ENCODE data around the gene CCDC171. TPM values are rescaled to one million over a fixed set of nuclear protein-coding genes. Genes with fewer than 3 reads are reported as not detected.

CCDC171 gene
- total RNA-seq, 1 experiment from 2014 or later = 2.6 TPM

DNA sequence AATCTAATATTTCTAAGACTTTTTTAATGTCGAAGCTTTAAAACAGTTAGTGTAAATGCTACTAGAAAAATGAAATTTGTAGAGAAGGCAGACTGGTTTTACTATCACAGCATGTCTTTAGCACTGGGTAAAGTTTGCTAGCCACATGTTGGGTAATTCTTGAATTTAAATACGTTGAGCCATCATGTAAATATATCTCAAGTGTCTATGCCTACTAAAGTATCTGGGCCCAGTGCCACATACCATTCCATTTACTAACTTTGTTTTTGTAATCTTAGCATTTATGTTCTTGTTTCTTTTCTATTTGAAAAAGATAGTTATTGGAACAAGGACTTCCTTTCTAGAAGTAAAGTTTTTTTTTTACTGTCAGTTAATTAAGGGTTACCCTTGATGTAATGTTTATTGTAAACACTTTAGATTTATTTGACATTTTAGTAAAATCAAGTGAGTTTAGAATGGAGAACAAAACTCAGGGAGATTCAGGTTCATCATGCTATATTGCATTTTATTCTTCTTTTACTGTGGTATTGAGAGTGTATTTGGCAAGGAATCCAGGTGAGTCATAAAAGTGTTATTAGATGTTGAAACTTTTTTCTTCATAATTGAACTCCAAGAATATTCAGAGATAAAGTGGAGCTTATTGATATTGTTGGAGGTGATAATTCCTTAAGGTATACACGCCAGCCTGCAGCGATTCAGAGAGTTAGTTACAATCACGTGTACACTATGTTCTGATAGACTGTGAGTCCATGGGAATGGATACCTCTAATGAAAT lies 182.4 kb downstream of the CCDC171 start:
- TF ChIP-seq SIN3A (IDR thresholded peaks at IDR 0.05; ENCODE audit: low read depth) (no peak), RAD21 (IDR thresholded peaks at IDR 0.05; ENCODE audit: low read depth) (no peak), YY1 (IDR thresholded peaks at IDR 0.05; ENCODE audit: extremely low read depth, insufficient replicate concordance, low read depth, low read length) (no peak), EZH2 (IDR thresholded peaks at IDR 0.05) (no peak), POLR2A (IDR thresholded peaks at IDR 0.05; ENCODE audit: borderline replicate concordance, extremely low read depth, insufficient read depth, insufficient read length) (no peak), POLR2AphosphoS5 (IDR thresholded peaks at IDR 0.05; ENCODE audit: low read depth, low read length) (no peak), EGR1 (IDR thresholded peaks at IDR 0.05; ENCODE audit: low read depth) (no peak), JUND (IDR thresholded peaks at IDR 0.05) (no peak), ZNF274 (IDR thresholded peaks at IDR 0.05; ENCODE audit: low read depth, low read length) (no peak)
- TF ChIP-seq, protein P1, sequence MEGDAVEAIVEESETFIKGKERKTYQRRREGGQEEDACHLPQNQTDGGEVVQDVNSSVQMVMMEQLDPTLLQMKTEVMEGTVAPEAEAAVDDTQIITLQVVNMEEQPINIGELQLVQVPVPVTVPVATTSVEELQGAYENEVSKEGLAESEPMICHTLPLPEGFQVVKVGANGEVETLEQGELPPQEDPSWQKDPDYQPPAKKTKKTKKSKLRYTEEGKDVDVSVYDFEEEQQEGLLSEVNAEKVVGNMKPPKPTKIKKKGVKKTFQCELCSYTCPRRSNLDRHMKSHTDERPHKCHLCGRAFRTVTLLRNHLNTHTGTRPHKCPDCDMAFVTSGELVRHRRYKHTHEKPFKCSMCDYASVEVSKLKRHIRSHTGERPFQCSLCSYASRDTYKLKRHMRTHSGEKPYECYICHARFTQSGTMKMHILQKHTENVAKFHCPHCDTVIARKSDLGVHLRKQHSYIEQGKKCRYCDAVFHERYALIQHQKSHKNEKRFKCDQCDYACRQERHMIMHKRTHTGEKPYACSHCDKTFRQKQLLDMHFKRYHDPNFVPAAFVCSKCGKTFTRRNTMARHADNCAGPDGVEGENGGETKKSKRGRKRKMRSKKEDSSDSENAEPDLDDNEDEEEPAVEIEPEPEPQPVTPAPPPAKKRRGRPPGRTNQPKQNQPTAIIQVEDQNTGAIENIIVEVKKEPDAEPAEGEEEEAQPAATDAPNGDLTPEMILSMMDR (IDR thresholded peaks at IDR 0.05 in 2 of 3, conservative IDR thresholded peaks at IDR 0.05 in 1 of 3; ENCODE audit: borderline replicate concordance in 1 of 3, insufficient read depth in 1 of 3, low read depth in 2 of 3, low read length in 2 of 3) = no peak
- TF ChIP-seq, protein P2, sequence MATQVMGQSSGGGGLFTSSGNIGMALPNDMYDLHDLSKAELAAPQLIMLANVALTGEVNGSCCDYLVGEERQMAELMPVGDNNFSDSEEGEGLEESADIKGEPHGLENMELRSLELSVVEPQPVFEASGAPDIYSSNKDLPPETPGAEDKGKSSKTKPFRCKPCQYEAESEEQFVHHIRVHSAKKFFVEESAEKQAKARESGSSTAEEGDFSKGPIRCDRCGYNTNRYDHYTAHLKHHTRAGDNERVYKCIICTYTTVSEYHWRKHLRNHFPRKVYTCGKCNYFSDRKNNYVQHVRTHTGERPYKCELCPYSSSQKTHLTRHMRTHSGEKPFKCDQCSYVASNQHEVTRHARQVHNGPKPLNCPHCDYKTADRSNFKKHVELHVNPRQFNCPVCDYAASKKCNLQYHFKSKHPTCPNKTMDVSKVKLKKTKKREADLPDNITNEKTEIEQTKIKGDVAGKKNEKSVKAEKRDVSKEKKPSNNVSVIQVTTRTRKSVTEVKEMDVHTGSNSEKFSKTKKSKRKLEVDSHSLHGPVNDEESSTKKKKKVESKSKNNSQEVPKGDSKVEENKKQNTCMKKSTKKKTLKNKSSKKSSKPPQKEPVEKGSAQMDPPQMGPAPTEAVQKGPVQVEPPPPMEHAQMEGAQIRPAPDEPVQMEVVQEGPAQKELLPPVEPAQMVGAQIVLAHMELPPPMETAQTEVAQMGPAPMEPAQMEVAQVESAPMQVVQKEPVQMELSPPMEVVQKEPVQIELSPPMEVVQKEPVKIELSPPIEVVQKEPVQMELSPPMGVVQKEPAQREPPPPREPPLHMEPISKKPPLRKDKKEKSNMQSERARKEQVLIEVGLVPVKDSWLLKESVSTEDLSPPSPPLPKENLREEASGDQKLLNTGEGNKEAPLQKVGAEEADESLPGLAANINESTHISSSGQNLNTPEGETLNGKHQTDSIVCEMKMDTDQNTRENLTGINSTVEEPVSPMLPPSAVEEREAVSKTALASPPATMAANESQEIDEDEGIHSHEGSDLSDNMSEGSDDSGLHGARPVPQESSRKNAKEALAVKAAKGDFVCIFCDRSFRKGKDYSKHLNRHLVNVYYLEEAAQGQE (IDR thresholded peaks at IDR 0.05; ENCODE audit: low read depth) = no peak
- TF ChIP-seq, protein P3, sequence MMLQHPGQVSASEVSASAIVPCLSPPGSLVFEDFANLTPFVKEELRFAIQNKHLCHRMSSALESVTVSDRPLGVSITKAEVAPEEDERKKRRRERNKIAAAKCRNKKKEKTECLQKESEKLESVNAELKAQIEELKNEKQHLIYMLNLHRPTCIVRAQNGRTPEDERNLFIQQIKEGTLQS (IDR thresholded peaks at IDR 0.05) = no peak
- TF ChIP-seq, protein P4, sequence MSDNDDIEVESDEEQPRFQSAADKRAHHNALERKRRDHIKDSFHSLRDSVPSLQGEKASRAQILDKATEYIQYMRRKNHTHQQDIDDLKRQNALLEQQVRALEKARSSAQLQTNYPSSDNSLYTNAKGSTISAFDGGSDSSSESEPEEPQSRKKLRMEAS (IDR thresholded peaks at IDR 0.05) = no peak
- Histone ChIP-seq H3K27me3 (ENCODE audit: insufficient read depth, low read length) (no peaks in the 10 kb centered on the region), H3K27ac (ENCODE audit: low read depth, low read length) (no peak overlapping the region), H3K79me2 (ENCODE audit: insufficient read depth, low read length) (no peaks in the 10 kb centered on the region), H3K9me3 (ENCODE audit: control insufficient read depth in 1 of 2, insufficient read depth in 1 of 2, low read depth in 1 of 2, low read length in 2 of 2) (no peaks in the 10 kb centered on the region), H3K9me2 (ENCODE audit: insufficient read depth) (no peaks in the 10 kb centered on the region), H3K36me3 (ENCODE audit: control insufficient read depth in 1 of 2, insufficient read depth in 2 of 2, low read length in 2 of 2) (no peaks in the 10 kb centered on the region), H3K4me2 (ENCODE audit: low read length) (no peak overlapping the region), H3K4me1 (ENCODE audit: control insufficient read depth in 1 of 2, insufficient read depth in 2 of 2, low read length in 2 of 2) (peaks cover 0 to 13% of the 10 kb centered on the region in 2 experiments; a peak in 1 of 4 replicates), H3K4me3 (replicated peaks in 1 of 2; ENCODE audit: low read depth in 1 of 2, low read length in 2 of 2) (no peak overlapping the region), H4K20me1 (ENCODE audit: insufficient read depth) (no peaks in the 10 kb centered on the region), H2AFZ (ENCODE audit: low read depth, low read length, poor library complexity, severe bottlenecking) (no peak overlapping the region), H3K9ac (ENCODE audit: low read length) (no peak overlapping the region)
- ChIA-PET POLR2A (no interaction called here), CTCF (no interaction called here), RAD21 (ENCODE audit: low non-redundant PET in 1 of 2, low total read pairs in 2 of 2, uncharacterized antibody in 2 of 2, unreplicated experiment in 2 of 2) (no interaction called here)
- no peak for DNase-seq (ENCODE audit: low read depth, low spot score)
- no TSS peak for BruUV-seq (replicated peaks)
- ATAC-seq = no peak
- intact Hi-C loops (cut with micrococcal nuclease) = no loop called here
